CD4-positive, alpha-beta T cell treated with Interleukin-6 for 4 hours (primary cell): ENCODE results near the gene ZIC3.
"Not testable (repeated sequence)": the region's sequence is repeated elsewhere in the genome, so short reads cannot be mapped to it uniquely, and the experiment has no call there.

ENCODE experiments used
- DNase-seq: peaks from one replicate; pipeline ENCODE4 v3.0.0-alpha.2; 2020; ENCODE audit warnings: mixed read lengths

The ZIC3 gene

GRCh38 chrX:137565921-137566745 lies at the start of gene ZIC3:
Gene ZIC3 (plus strand): TSS chrX:137566127. CDS start chrX:137566692, 565 bp downstream.
- no peak for DNase-seq

GRCh38 chrX:137519459-137519858 lies 46.5 kb upstream of the ZIC3 start:
- no peak for DNase-seq

GRCh38 chrX:137545711-137546651 lies 19.9 kb upstream of the ZIC3 start:
- no peak for DNase-seq

- no peak for DNase-seq
These were observed 18.6 kb upstream of the ZIC3 start for GRCh38 chrX:137547291-137547690.

GRCh38 chrX:137548261-137548660 lies 17.7 kb upstream of the ZIC3 start:
- DNase-seq, result no peak

- no peak for DNase-seq
These were observed 16.9 kb upstream of the ZIC3 start for GRCh38 chrX:137549073-137549472.

GRCh38 chrX:137549851-137550664 lies 15.9 kb upstream of the ZIC3 start:
- DNase-seq, result no peak

- DNase-seq, result no peak
These were observed 15.2 kb upstream of the ZIC3 start for GRCh38 chrX:137550665-137551261.

GRCh38 chrX:137552098-137552497 lies 13.8 kb upstream of the ZIC3 start:
- DNase-seq, result not testable (repeated sequence)

GRCh38 chrX:137562096-137562495 lies 3.8 kb upstream of the ZIC3 start:
- DNase-seq, result no peak

GRCh38 chrX:137563681-137564651 lies 2.0 kb upstream of the ZIC3 start:
- DNase-seq, result no peak

GRCh38 chrX:137565318-137565904 lies 516 bp upstream of the ZIC3 start:
- no peak for DNase-seq

- DNase-seq, result no peak
These were observed 1.1 kb downstream of the ZIC3 start for GRCh38 chrX:137566746-137567679.

GRCh38 chrX:137567682-137568232 lies 1.8 kb downstream of the ZIC3 start:
- no peak for DNase-seq

GRCh38 chrX:137568741-137569469 lies 3.0 kb downstream of the ZIC3 start:
- no peak for DNase-seq

- no peak for DNase-seq
These were observed 3.6 kb downstream of the ZIC3 start for GRCh38 chrX:137569470-137569891.

GRCh38 chrX:137573324-137574101 lies 7.6 kb downstream of the ZIC3 start:
- no peak for DNase-seq
